Mucosa of descending colon (tissue), 3 donors: ENCODE results near the gene CACNA1C. TPM values are rescaled to one million over a fixed set of nuclear protein-coding genes. Genes with fewer than 3 reads are reported as not detected.

Experiments used
- ATAC-seq: fragments of 200-7000 bp; cut with Tn5 transposase; one replicate; pipeline ENCODE4 v1.9.1; 2020; ENCODE audit warnings: mild to moderate bottlenecking, moderate library complexity
- DNase-seq, 3 donors: peaks; one replicate each; pipeline ENCODE4 v3.0.0-alpha.2; 2020
- H3K36me3 ChIP-seq: fragments of 200-600 bp; one replicate; pipeline ENCODE4 v1.8.0; 2021; ENCODE audit warnings: low read depth, mild to moderate bottlenecking
- H3K4me1 ChIP-seq: fragments of 200-600 bp; one replicate; pipeline ENCODE4 v1.8.0; 2021; ENCODE audit warnings: low read depth, mild to moderate bottlenecking
- H3K4me3 ChIP-seq: fragments of 200-600 bp; one replicate; pipeline ENCODE4 v1.8.0; 2021; ENCODE audit warnings: mild to moderate bottlenecking
- H3K9me3 ChIP-seq: fragments of 200-600 bp; one replicate; pipeline ENCODE4 v1.8.0; 2021; ENCODE audit warnings: mild to moderate bottlenecking
- CTCF ChIP-seq: fragments of 200-600 bp; IDR thresholded peaks from one replicate; pipeline ENCODE4 v1.8.0; 2022; ENCODE audit warnings: antibody characterized with exemption, mild to moderate bottlenecking
- intact Hi-C, 2 donors: fragments of 100-400 bp; cut with DNase I in 1 of 2; cut with micrococcal nuclease in 1 of 2; formaldehyde crosslinking; loops; one replicate each; pipeline versions ENCODE4 v1.11.0 to v1.11.1; 2022; cut with DNase I, micrococcal nuclease
- total RNA-seq, 3 donors: library from RNA; stranded (reverse); fragmentation: NEBNext Ultra II Directional in 2 of 3; extraction: Animal tissue kit (Norgen Biotek cat#: 25700) in 2 of 3; gene quantifications; one replicate each; pipeline versions ENCODE4 v1.2.1 to v1.2.4, GENCODE V29; 2021 to 2023
- donor health status: DM: no; HTN: no; CAD: no; lungs with moderate emphysema.
- donor health status: DM: no; HTN: no; CAD: no.
- donor health status: DM: no; HTN: yes; CAD: no.

The CACNA1C gene
- total RNA-seq, 3 donors from 2014 or later = 5.5 to 89.4 (median 9.2) TPM

GRCh38 chr12:2449586-2449985, 396.8 kb downstream of the CACNA1C start:
- Histone ChIP-seq H3K36me3 (no peaks in the 10 kb centered on the region), H3K4me1 (no peaks in the 10 kb centered on the region), H3K9me3 (no peaks in the 10 kb centered on the region), H3K4me3 (no peak overlapping the region)
- intact Hi-C loops = no loop called here
- ATAC-seq (no peak), DNase-seq (no peak)
- no peak for TF ChIP-seq CTCF

GRCh38 chr12:2450553-2450952, 397.8 kb downstream of the CACNA1C start:
- Histone ChIP-seq H3K4me3 (no peak overlapping the region), H3K4me1 (no peaks in the 10 kb centered on the region), H3K36me3 (no peaks in the 10 kb centered on the region), H3K9me3 (no peaks in the 10 kb centered on the region)
- intact Hi-C loops = no loop called here
- no peak for DNase-seq
- no peak for TF ChIP-seq CTCF
- ATAC-seq = no peak

DNA sequence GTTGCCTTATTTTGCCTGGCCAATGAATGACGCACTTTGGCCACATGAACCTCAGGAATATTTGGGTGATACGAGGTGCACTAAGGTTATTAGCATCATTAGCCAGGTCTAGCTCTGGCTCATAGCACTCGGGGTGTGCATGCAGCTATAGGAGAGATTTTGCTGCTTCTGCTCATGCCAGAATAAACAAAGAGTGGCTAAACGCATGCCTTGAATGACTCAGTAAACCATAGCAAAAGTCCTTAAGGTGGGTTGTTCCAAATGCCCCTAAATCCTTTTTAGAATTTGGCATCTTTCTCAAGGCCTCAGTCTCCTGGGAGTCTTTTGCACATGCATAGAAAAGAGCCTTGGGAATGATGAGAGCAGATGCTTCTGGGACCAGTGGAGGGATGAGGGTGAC, 398.2 kb downstream of the CACNA1C start:
- no peak for ATAC-seq
- DNase-seq = no peak
- no peak overlapping the region for H3K4me3 ChIP-seq
- intact Hi-C loops = no loop called here
- H3K4me1 ChIP-seq = no peaks in the 10 kb centered on the region
- no peaks in the 10 kb centered on the region for H3K9me3 ChIP-seq
- no peaks in the 10 kb centered on the region for H3K36me3 ChIP-seq
- no peak for TF ChIP-seq CTCF

- H3K4me1 ChIP-seq = no peaks in the 10 kb centered on the region
Measured at GRCh38 chr12:2451497-2451896, 398.7 kb downstream of the CACNA1C start.

DNA sequence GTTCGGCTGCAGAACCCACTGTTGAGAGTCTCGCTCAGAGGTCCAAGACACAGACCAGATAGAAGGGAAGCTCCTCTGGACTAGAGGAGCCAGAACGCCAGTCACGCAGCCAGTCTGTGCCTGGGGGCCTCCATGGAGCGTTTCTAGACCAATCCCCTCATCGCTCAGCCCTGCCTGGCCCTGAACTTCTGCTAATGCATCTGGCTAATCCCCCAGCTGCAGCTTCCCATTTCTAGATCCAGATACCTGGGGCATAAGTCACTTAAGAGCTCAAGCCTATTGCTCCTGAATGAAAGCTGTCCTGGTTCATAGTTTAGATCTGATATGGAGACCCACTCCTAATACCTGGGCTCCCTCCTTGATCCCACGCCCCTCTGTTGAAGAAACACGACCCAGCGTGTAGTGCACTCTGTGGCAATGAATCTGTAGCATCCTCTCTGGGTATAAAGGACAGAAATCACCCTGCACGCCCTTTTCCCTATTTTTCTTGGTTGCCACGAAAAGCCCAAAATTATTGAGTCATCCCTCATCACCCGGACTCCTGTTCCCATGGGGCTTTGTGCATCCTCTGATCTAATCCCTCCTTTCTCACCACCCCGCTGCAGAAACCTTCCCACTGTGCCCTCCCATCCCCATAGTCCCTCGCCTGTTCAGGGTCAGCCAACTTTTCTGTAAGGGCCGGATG, 400.4 kb downstream of the CACNA1C start:
- no peak for TF ChIP-seq CTCF
- Histone ChIP-seq H3K9me3 (no peaks in the 10 kb centered on the region), H3K4me3 (no peak overlapping the region), H3K36me3 (no peaks in the 10 kb centered on the region), H3K4me1 (no peaks in the 10 kb centered on the region)
- intact Hi-C loops = no loop called here
- ATAC-seq (no peak), DNase-seq (no peak)

More at GRCh38 chr12:2451497-2451896, 398.7 kb downstream of the CACNA1C start:
- H3K9me3 ChIP-seq = no peaks in the 10 kb centered on the region
- no peaks in the 10 kb centered on the region for H3K36me3 ChIP-seq
- ATAC-seq (no peak), DNase-seq (no peak)
- intact Hi-C loops = no loop called here
- TF ChIP-seq CTCF = no peak
- no peak overlapping the region for H3K4me3 ChIP-seq

- intact Hi-C loops = no loop called here
- Histone ChIP-seq H3K4me1 (no peaks in the 10 kb centered on the region), H3K9me3 (no peaks in the 10 kb centered on the region), H3K36me3 (no peaks in the 10 kb centered on the region), H3K4me3 (no peak overlapping the region)
- no peak for DNase-seq
- no peak for TF ChIP-seq CTCF
- no peak for ATAC-seq
Measured at GRCh38 chr12:2453761-2454090, 400.9 kb downstream of the CACNA1C start.
